HG03280 (cell line): ENCODE measurements around the gene GZF1.
A peak's percentile ranks its signal among the peaks of the same experiment; 100 is the strongest.

Experiments used
- ATAC-seq: cut with Tn5 transposase; IDR thresholded peaks from one replicate; pipeline ENCODE4 v1.9.1; 2021; ENCODE audit warnings: mild to moderate bottlenecking, moderate library complexity; ENCODE audit not compliant: unreplicated experiment

The GZF1 gene

DNA sequence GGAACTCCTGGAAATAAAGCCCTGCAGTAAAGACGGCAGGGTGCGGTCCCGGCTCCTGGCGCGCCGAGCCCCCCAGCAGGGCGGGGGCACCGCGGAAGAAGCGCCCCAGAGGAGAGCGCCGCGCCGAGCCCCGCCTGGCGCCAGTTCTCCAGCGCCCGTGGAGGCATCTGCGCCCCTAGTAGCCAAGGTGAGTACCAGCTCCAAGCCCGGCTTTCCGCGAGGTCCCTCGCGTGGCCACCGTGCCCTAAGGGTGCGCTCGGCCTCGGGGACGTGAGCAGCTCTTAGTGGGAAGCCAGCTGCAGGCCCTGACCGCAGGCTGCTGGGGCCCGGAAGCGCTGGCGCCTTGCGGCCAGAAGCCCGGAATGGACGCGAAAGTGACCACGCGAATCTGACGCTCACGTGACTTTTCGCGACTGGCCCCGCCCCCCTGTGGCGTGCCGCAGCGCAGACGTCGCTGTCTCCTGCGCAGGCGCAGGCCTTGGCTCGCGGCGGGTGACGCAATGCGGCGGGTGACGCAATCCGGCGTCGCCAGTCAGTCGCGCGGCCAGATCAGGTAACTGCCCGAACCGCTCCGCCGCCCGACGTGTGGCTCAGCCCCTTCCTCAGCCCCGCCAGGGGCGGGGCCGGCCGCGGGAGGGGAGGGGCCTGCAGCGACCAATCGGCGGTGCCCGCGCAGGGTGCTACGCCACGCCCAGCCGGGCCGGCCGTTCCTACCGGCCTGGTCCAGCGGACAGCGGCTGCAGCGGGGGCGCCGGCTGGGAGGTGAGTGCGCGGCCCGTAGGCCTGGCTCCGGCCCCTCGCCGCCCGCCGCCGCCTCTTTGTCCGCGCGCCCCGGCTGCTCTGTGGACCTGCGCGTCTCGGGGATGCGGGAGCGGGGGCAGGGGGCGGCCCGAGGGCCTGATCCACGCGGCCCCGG lies at the start of gene GZF1:
GZF1 (plus strand) TSS at position 707 of the 916 bp plus-strand sequence. CDS start 2,202 bp downstream, outside the sequence.
- ATAC-seq: peak; percentile 67

DNA sequence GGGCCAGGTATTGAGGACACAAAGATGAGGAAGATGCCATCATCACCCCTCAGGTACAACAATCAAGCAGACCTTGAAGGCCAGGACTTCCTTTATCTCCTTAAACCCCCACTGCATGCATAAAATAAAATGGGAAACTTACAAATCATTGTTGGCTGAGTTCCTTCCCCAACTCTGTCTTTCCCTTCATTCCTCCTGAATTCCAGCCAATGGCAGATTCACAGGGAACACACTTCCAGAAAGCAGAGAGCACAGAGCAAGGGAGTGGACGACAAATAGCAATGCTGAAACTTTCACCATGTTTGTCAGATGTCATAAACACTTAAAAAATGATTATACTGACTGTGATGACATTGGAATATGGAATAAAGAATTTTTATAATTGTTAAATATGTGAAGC lies 48.7 kb upstream of the GZF1 start:
- ATAC-seq: no peak

DNA sequence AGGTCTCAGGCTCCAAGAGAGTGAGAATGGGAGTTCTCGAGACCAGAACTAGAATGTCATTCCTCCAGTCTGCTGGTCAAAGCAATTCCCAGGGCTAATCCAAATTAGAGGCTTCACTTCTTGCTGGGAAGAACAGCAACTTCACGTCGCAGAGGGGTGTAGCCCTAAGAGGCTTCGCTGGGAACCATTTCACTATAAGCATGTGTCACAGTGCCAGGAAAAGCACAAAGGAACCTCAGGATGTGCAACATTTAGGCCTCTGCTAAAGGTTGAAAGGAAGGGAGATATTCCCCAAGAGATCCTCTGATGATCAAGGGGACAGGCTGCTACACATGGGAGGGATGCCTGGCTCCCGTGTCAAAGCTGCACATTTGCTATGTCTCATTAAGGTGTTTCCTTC lies 47.3 kb upstream of the GZF1 start:
- ATAC-seq: no peak

DNA sequence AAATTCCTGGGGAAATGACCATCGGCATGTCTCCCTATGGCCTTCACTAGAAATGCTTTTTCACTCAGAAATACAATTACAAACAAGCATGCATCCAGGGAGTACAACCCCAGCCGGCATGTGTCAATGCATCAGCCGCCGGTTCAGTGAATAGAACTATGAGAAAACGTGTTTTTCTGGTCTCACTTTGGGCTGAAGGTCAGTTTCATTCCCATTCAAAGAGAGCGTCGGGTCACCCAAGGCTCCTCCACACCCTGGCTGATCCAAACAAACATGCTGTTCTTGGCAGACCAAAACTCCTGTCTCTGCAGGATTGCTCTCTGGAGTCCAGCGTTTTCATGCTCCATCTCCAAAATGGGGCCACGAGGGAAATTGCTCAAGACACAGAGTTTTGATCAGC lies 46.9 kb upstream of the GZF1 start:
- no peak for ATAC-seq

DNA sequence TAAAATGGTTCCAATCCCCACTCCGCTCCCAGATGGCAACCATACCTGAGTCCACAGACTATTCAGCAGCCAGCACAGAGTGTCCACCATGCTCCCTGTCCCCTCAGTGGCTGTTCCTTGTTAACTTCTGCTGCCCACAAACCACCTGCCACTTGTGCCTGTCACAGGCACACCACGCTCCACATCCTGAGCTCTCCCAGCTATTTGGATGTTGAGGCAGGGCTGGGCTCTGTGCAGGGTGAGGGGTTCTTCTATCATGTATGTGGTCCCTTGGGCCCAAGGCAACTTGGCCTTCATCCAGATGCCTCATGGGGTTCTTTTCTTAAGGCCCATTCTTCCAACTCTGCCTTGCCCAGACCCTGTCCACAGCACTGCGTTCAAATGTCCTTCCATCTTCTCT lies 45.4 kb upstream of the GZF1 start:
- ATAC-seq: no peak

DNA sequence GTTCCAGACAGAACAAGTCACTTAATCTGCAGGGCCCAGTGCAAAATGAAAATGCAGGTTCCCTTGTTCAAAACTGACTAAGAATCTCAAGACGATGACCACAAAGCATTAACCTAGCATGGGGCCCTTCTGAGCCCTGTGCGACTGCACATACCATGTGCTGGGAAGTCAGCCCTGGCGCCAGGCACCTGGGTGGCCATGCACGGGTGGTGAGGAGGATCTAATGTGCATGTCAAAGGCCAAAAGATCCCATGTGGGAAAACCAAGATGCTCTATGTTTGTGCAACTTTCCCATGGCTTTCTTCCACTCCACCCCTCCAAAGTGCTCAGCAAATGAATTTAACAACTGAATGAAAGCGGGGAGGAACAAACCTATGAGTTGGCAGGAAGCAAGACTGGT lies 44.9 kb upstream of the GZF1 start:
- ATAC-seq: no peak

DNA sequence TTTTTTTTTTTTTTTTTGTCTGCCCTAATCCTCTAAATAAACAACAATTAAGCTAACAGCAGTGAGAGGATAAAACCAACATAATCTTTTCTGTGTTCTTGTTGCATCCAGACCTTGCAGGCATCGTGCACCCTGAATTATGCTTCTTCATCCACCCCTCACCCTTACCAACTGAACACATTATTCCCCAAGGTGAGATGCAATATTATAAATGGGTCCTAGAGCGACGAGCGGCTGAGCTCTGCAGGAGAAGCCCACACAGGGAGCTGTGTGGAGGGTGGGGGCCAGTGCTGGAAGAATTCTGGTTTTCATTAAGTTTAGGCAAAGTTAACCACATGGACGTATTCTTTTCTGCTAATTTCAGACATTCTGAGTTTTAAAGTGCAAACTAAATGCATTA lies 43.6 kb upstream of the GZF1 start:
- no peak for ATAC-seq

DNA sequence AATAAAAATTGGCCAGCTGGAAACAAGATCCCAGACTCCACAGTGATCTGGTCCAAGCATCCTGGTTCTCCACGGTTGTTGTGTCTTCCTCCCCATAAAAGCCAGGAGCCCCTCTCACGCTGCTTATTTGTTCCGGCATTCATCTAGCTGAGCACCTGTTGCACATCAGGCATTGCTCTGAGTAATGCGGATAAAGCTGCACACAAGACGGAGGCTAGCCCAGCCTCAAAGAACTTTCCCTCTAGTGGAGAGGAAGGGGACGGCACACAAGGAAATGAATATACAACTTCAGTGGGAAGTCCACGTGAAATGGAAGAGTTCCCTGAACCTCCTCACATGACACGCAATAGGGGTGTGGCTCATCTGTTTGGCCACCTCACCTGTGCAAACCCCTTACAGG lies 41.7 kb upstream of the GZF1 start:
- ATAC-seq: no peak

DNA sequence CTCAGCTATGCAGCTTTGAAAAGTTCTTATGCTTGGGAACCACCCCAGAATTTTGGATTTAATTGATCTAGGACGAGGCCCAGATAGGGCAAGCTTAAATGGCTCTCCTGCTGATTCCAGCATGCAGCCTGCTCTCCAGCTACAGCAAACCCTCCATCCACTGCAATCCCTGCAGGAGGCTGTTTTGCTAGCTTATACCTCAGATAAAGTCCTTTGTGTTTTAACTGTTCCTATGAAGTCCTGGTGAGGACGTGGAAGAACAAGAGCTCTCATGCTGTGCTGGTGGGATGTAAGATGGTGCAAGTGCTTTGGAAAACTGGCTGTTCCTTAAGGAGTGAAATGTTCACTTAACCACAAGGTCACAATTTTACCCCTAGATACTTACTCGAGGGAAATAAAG lies 36.9 kb upstream of the GZF1 start:
- ATAC-seq: no peak

DNA sequence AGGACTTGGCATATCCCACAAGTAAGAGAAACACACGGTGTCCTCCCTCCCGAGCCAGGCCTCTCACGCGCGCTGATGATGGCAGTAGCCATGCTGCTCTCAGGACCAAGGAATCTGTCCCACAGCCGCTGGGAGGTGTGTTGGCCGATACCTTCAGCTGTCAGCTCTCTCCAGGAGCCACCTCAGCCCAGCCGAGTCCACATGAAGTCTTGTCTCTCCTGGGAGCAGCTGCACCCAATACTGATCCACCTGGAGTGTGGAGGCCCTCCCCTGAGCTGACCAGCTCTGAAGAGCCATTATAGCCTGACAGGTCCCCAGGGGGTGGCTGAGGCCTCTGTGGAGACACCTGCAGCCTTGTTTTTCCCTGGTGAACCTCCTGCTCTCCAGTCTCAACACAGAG lies 35.2 kb upstream of the GZF1 start:
- ATAC-seq: no peak

DNA sequence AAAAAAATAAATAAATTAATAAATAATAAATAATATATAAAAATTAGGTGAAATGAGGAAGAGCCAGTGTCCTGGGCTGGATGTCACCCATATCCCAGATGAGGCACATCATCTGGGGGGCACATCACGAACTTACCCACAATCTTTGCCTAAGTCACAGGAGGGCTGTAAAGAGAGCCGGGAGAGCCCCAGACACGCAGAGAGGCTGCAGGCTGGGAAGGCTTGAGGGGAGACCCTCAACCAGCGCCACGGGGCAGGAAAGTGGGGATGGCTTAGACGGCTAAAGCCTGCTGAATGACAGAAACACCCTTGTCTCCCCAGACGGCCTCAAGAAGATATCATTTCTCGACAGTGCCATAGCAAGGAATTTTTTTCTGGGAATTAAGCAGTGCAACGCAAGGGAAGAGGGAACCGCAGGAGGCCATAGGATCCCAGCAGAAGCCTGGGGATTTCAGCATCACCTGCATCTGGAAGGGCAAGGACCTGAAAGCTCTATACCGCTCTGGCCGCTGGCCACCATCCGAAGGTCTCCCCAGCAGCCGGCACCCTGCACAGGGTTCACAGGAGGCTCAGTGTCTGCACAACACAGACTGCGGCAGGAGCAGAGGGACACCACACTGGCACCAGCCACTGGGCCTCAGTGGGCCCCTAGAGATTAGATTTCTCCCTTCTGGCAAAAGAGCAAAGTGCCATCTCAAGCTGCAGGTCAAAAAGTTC lies 34.2 kb upstream of the GZF1 start:
- no peak for ATAC-seq

DNA sequence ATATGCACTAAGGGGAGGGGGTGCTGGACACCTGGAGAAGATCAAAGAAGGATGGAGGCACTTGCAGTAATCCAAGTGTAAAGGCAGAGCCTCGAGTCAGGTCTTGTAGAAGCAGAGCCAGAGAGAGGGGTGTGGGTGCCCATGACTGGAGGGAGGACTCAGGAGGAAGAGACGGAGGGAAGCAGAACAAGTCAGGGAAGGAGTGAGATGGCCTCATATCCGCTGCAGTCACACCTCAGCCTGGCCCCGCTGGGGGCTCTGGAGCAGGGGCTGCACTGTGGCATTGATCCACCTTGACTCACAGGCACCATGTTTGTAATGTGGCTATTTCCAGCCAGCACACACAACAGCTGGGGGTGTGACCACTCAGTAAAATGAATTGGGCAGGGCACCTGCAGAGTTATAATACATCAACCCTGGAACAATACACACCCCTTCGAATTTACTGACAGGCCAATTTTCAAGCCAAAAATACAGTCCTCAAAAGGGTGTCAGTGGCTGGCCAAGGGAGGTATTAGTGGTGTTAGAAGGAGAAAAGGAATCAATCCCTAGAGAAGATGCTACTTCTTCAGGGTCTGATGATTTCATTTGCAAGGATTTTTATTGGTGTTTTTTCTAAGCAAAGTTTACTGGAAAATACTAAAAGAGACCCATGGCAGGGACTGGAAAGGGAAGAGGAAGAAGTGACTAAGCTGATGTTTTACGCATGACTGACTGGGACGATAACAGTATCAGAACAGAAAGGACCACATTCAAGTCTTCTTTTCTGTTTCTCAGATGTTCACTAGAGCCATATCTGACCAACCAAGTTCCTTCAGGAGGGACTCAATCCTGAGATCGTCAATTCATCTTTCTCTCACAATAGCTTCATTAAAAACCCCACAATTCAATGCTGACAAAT lies 30.3 kb upstream of the GZF1 start:
- no peak for ATAC-seq

DNA sequence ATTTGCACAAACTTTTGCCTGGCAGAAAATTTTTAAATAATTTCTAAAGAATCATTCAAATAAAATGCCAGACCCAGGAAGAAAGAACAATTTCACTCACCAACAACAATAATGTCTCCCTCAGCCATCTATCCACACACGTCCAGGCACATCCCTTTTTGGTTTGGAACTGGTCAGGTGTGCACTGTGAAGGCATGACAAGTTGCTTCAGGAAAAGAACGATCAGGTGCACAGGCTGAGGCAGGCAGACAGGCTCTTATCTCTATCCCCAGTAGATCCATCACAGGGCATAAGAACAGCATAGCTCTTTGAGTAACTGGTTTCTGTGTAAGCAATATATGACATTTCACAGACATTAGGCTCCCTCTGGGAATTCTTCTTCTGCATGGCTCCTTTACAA lies 29.5 kb upstream of the GZF1 start:
- no peak for ATAC-seq

DNA sequence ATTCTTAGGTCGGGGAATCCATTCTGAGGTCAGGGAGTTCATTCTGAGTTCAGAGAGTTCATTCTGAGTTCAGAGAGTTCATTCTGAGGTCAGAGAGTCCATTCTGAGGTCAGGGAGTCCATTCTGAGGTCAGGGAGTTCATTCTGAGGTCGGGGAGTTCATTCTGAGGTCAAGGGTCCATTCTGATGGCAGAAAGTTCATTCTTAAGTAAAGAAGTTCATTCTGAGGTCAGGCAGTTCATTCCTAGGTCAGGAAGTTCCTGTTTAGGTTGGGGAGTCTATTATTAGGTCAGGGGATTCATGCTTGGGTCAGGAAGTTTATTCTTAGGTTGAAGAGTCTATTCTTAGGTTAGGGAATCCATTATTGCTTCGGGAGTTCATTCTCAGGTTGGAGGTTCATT lies 27.9 kb upstream of the GZF1 start:
- no peak for ATAC-seq

DNA sequence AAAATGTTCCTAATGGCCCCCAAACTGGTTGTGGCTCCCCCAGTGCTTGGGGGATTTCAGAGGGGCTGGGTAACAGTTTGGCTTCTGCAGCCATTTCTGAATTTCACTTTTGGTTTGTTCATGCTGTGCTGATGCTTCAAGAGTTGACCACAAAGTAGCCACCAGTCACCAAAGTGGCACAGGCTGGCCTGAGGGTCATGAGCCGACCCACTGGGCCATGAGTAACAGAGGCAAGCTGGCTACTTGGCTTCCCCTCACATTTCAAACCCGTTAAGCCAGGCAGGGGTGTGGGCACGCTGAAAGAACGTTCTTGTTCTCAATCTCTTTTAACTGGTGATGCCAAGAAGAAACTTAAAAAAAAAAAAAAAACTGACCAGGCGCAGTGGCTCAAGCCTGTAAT lies 26.5 kb upstream of the GZF1 start:
- no peak for ATAC-seq

DNA sequence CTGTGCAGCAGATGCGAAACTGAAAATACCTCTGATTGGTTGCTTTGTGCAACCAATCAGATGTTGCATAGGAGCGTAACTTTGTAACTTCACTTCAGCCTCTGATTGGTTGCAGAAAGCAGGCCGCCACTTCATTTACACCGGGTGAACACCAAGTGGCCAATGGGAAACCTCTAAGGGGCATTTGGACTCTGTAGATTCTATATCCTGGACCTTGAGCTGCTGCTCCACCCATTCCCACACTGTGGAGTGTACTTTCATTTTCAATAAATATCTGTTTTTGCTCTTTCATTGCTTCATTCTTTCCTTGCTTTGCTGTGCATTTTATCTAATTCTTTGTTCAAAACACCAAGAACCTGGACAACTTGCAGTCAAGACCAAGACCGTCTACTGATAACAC lies 25.5 kb upstream of the GZF1 start:
- ATAC-seq: no peak

DNA sequence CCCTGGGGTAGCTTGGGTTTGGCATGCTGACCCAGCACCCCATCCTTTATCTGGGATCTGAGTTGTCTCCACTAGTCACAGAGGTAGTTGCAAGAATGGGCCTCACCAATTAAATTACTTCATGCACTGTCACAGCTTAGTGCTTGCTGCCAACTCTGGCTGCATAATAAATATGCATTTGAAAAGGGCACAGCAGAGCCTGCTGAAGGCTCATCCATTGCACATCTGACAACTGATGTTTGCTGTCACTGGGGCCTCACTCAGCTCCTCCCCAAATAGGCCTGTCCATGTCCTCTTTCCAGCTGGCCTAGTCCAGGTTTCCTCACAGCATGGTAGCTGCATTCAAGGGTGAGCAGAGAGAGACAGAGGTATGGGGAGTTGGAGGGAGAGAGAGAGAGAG lies 24.7 kb upstream of the GZF1 start:
- ATAC-seq: no peak

DNA sequence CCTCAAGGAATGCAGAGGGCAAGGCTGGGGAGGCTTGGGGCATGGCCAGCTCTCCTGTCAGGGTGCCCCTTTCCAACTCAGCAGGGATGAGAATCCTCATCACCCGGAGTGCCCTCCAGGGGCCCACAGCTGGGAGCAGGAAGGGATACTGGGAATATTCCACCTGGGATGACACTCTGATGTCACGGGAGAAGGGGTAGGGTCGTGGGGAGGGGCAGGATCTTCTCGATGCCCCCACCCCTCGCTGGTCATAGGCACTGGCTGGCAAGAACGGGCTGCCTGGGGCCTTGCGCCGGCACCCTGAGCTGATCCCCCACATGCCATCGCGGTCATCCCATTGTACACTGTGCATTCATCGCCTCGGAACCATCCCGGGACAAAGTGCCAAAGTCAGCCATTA lies 22.0 kb upstream of the GZF1 start:
- no peak for ATAC-seq

DNA sequence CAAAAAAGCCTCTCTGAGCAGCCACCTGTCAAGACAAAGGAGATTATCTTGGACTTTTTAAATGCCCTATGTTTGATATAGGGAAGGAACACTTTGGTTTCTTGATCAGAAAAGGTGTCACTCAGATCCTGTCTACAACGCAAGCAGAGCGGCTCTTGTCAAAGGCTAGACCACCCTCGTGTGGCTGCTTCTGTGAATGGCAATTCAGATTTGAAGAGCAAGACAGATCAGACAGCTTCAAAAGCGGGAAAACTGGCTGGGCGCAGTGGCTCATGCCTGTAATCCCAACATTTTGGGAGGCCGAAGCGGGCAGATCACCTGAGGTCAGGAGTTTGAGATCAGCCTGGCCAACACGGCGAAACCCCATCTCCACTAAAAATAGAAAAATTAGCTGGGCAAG lies 21.5 kb upstream of the GZF1 start:
- ATAC-seq: no peak

DNA sequence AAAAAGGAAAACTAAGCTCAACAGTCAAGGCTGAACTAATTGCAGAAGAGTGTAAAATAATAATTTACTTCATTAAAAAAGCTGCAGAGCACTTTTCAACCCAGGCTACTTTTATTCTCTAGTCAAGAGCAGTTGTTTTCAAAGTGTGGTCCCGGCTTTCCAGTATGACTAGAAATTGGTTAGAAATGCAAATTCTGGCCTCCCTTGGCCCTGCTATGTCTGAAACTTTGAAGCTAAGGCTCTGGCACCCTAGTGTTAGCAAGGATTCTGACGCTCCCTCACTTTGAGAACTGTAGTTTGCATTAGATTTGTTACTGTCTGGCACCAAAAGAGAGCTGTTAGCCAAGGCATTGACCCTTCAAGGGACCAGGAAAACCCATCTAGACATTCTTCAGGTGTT lies 20.9 kb upstream of the GZF1 start:
- no peak for ATAC-seq

DNA sequence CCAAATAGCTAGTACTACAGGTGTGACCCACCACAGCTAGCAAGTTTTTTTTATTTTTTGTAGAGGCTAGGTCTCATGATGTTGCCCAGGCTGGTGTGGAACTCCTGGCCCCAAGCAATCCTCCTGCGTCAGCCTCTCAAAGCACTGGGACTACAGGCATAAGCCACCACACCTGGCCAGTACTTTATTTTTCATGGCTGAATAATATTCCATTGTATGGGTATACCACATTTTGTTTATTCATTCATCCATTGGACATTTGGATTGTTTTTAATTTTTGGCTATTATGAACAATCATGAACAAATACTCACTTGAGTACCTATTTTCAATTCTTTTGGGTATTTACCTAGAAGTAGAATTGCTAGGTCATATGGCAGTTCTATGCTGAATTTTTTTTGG lies 18.4 kb upstream of the GZF1 start:
- ATAC-seq: no peak
